ENCODE results near the gene HACD3.

Gene HACD3

GRCh38 chr15:65577129-65577996 is 47.1 kb downstream of the HACD3 start (continued):
- TF ChIP-seq TSHZ2 (CRISPR knock-in tag; IDR thresholded peaks at IDR 0.05): no peak
- no peak for TF ChIP-seq OSR1 (CRISPR knock-in tag; IDR thresholded peaks at IDR 0.05)
- TF ChIP-seq BACH2 (CRISPR knock-in tag; IDR thresholded peaks at IDR 0.05; ENCODE audit: borderline replicate concordance): no peak
- TF ChIP-seq SNAI2 (CRISPR knock-in tag; IDR thresholded peaks at IDR 0.05): no peak
- no peak for TF ChIP-seq ZC3H10 (CRISPR knock-in tag; IDR thresholded peaks at IDR 0.05)
- TF ChIP-seq, protein P1, sequence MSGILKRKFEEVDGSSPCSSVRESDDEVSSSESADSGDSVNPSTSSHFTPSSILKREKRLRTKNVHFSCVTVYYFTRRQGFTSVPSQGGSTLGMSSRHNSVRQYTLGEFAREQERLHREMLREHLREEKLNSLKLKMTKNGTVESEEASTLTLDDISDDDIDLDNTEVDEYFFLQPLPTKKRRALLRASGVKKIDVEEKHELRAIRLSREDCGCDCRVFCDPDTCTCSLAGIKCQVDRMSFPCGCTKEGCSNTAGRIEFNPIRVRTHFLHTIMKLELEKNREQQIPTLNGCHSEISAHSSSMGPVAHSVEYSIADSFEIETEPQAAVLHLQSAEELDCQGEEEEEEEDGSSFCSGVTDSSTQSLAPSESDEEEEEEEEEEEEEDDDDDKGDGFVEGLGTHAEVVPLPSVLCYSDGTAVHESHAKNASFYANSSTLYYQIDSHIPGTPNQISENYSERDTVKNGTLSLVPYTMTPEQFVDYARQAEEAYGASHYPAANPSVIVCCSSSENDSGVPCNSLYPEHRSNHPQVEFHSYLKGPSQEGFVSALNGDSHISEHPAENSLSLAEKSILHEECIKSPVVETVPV (CRISPR knock-in tag; IDR thresholded peaks at IDR 0.05): no peak

DNA sequence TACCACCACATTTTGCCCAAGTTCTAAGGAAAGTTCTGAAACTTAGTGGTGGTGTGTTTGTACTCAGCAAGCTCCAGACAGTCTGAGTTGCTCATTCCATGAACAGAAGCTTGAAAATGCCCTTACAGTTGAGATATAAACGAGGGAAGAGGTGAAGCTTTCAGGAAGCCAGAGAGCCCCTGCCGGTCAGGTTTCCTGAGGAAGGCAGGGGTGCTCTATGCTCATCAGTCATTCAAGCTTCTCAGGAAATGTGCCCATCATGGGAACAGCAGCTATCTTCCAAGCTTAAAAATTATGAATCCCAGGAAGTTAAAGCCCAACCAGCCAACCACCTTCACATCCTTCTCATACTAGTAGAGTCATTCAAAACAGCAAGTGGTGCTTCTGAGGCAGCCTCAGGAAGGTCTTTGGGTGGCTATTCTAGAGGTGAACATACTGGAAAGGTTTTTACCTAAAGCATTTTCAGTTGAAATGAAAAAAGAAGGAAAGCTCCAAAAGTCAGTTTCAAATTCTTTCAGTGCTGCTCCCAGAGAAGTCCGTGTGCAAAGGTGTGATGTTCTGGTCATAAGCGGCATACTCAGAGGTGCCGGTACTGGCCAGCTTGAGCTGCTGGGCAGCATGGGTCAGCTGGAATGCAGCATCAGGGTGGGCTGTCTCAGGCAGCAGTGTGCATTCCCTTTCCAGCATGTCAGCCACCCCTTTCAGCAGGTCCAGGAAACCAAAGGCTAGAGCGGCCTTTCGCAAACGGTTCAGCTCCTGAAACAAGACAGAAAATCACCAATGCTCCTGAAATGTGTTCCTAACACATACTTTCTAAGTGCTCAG is 48.9 kb downstream of the HACD3 start:
- no peak for ATAC-seq
- no peak for TF ChIP-seq ARNTL (CRISPR knock-in tag; IDR thresholded peaks at IDR 0.05; ENCODE audit: borderline replicate concordance, low read depth)
- TF ChIP-seq, protein P1 (CRISPR knock-in tag; IDR thresholded peaks at IDR 0.05): no peak

DNA sequence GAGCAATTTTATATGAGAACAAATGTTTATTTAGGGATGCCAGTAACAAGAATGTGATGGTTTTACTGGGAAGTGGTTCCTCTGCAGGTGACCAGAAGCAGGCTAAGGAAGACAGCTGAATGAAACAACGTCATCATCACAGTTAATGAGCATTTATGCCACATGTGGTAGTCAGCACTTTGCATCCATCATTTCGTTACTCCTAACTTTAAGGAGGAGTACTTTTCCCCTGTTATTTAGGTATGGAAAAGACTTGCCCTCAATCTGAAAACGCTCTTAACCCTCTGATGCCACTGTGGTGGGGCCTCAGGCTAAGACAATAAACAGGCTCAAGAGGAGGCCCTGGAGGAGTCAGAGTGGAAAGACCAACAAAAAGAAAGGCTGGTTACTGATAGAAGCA is 49.5 kb downstream of the HACD3 start:
- ATAC-seq: no peak; the same call in 2 of the 3 replicates
- TF ChIP-seq TCF4 (CRISPR knock-in tag; IDR thresholded peaks at IDR 0.05; ENCODE audit: borderline replicate concordance) (no peak), ZFP3 (CRISPR knock-in tag; IDR thresholded peaks at IDR 0.05) (no peak), TOX (CRISPR knock-in tag; IDR thresholded peaks at IDR 0.05; ENCODE audit: borderline replicate concordance) (no peak), RARB (CRISPR knock-in tag; IDR thresholded peaks at IDR 0.05) (no peak), ISL1 (CRISPR knock-in tag; IDR thresholded peaks at IDR 0.05) (no peak), BACH2 (CRISPR knock-in tag; IDR thresholded peaks at IDR 0.05; ENCODE audit: borderline replicate concordance) (no peak), ZNF565 (CRISPR knock-in tag; conservative IDR thresholded peaks at IDR 0.05; ENCODE audit: low read depth) (no peak), CREB5 (CRISPR knock-in tag; IDR thresholded peaks at IDR 0.05; ENCODE audit: low read depth) (no peak), PATZ1 (CRISPR knock-in tag; IDR thresholded peaks at IDR 0.05; ENCODE audit: borderline replicate concordance) (no peak), ZC3H10 (CRISPR knock-in tag; IDR thresholded peaks at IDR 0.05) (no peak), CSDC2 (CRISPR knock-in tag; IDR thresholded peaks at IDR 0.05) (no peak)
- TF ChIP-seq, protein P1 (CRISPR knock-in tag; IDR thresholded peaks at IDR 0.05): no peak
